HFFc6 (cell line): ENCODE data around the gene PGK1. TPM values are rescaled to one million over a fixed set of nuclear protein-coding genes. Genes with fewer than 3 reads are reported as not detected.
"Not testable (repeated sequence)": the region's sequence is repeated elsewhere in the genome, so short reads cannot be mapped to it uniquely, and the experiment has no call there.

Source experiments
- DNase-seq: peaks from one replicate; pipeline ENCODE4 v3.0.0-alpha.2; 2018
- H3K27ac Mint-ChIP-seq: 2 replicates; pipeline ENCODE4 v1.8.0; 2020; ENCODE audit warnings: mild to moderate bottlenecking, mixed read lengths
- H3K27me3 Mint-ChIP-seq: 2 replicates; pipeline ENCODE4 v1.8.0; 2021; ENCODE audit warnings: mild to moderate bottlenecking, moderate library complexity, mixed read lengths; ENCODE audit not compliant: insufficient read depth
- H3K36me3 Mint-ChIP-seq: 2 replicates; pipeline ENCODE4 v1.8.0; 2021; ENCODE audit warnings: low read depth, mixed read lengths
- H3K4me1 Mint-ChIP-seq: 2 replicates; pipeline ENCODE4 v1.8.0; 2020; ENCODE audit warnings: low read depth, mixed read lengths
- H3K4me3 Mint-ChIP-seq: 2 replicates; pipeline ENCODE4 v1.8.0; 2020; ENCODE audit warnings: mild to moderate bottlenecking, moderate library complexity, mixed read lengths
- H3K9me3 Mint-ChIP-seq: 2 replicates; pipeline ENCODE4 v1.8.0; 2020; ENCODE audit warnings: mild to moderate bottlenecking, mixed read lengths
- CTCF ChIP-seq: fragments of 200-600 bp; sonication (generic); IDR thresholded peaks from 2 replicates; pipeline ENCODE4 v1.5.0; 2021; ENCODE audit warnings: antibody characterized with exemption, mild to moderate bottlenecking
- total RNA-seq, 6 experiments: library from RNA; stranded (reverse); fragmentation: NEBNext Ultra II Directional; extraction: Animal tissue kit (Norgen Biotek cat#: 25700); gene quantifications; 2 replicates in 1 of 6; 3 replicates in 5 of 6; pipeline ENCODE4 v1.2.3, GENCODE V29; 2021

The PGK1 gene
- total RNA-seq, 6 experiments from 2014 or later, result 331 to 409 (median 375) TPM

- no peak for DNase-seq
- Mint-ChIP-seq H3K36me3 (peaks cover 15% of the 10 kb centered on the region), H3K4me3 (no peak overlapping the region), H3K27me3 (no peaks in the 10 kb centered on the region; the same call in 1 of the 2 replicates), H3K9me3 (no peaks in the 10 kb centered on the region), H3K4me1 (peaks cover 11% of the 10 kb centered on the region), H3K27ac (no peak overlapping the region)
- TF ChIP-seq CTCF, result no peak
Measured at GRCh38 chrX:78118628-78119027, 14.6 kb downstream of the PGK1 start.

GRCh38 chrX:78119521-78120227 is 15.6 kb downstream of the PGK1 start:
- H3K27ac Mint-ChIP-seq, result no peak overlapping the region; the same call in 1 of the 2 replicates
- no peaks in the 10 kb centered on the region for H3K9me3 Mint-ChIP-seq
- DNase-seq, result no peak
- peaks cover 23% of the 10 kb centered on the region for H3K36me3 Mint-ChIP-seq
- H3K4me3 Mint-ChIP-seq, result no peak overlapping the region
- peak; percentile 14; the same call in 1 of the 2 replicates for TF ChIP-seq CTCF
- peaks cover 11% of the 10 kb centered on the region for H3K4me1 Mint-ChIP-seq
- no peaks in the 10 kb centered on the region; the same call in 1 of the 2 replicates for H3K27me3 Mint-ChIP-seq

- Mint-ChIP-seq H3K36me3 (peaks cover 18% of the 10 kb centered on the region), H3K9me3 (no peaks in the 10 kb centered on the region), H3K27ac (no peak overlapping the region), H3K4me1 (peaks cover 11% of the 10 kb centered on the region), H3K27me3 (no peaks in the 10 kb centered on the region; the same call in 1 of the 2 replicates), H3K4me3 (no peak overlapping the region)
- peak; percentile 65 for DNase-seq
- no peak for TF ChIP-seq CTCF
Measured at GRCh38 chrX:78123190-78123589, 19.1 kb downstream of the PGK1 start.

- TF ChIP-seq CTCF, result peak; percentile 42
- H3K27ac Mint-ChIP-seq, result no peak overlapping the region
- no peak overlapping the region for H3K4me3 Mint-ChIP-seq
- H3K4me1 Mint-ChIP-seq, result peaks cover 11% of the 10 kb centered on the region
- peaks cover 18% of the 10 kb centered on the region for H3K36me3 Mint-ChIP-seq
- H3K27me3 Mint-ChIP-seq, result no peaks in the 10 kb centered on the region; the same call in 1 of the 2 replicates
- H3K9me3 Mint-ChIP-seq, result no peaks in the 10 kb centered on the region
- DNase-seq, result no peak
Measured at GRCh38 chrX:78124307-78124706, 20.3 kb downstream of the PGK1 start.

GRCh38 chrX:78125148-78125547 is 21.1 kb downstream of the PGK1 start:
- H3K4me1 Mint-ChIP-seq, result peaks cover 11% of the 10 kb centered on the region
- H3K36me3 Mint-ChIP-seq, result peaks cover 14% of the 10 kb centered on the region
- no peak overlapping the region for H3K4me3 Mint-ChIP-seq
- DNase-seq, result no peak
- no peak for TF ChIP-seq CTCF
- no peaks in the 10 kb centered on the region for H3K9me3 Mint-ChIP-seq
- no peak overlapping the region for H3K27ac Mint-ChIP-seq
- no peaks in the 10 kb centered on the region for H3K27me3 Mint-ChIP-seq

- not testable (repeated sequence) for H3K4me3 Mint-ChIP-seq, H3K27me3 Mint-ChIP-seq, H3K9me3 Mint-ChIP-seq, H3K27ac Mint-ChIP-seq, DNase-seq
- Mint-ChIP-seq H3K4me1 (peaks cover 11% of the 10 kb centered on the region), H3K36me3 (peaks cover 14% of the 10 kb centered on the region)
Measured at GRCh38 chrX:78125781-78126180, 21.7 kb downstream of the PGK1 start.
